ENCODE measurements around the gene DMAC1.
A peak's percentile ranks its signal among the peaks of the same experiment; 100 is the strongest.

DMAC1 gene

GRCh38 chr9:7799234-7799943 lies at the start of gene DMAC1:
TSS of gene DMAC1 (minus strand) at chr9:7799778. CDS start at chr9:7799734, 44 bp downstream.
- peak; percentile 80 for DNase-seq (ENCODE audit: low spot score)

GRCh38 chr9:7849362-7849761 lies 49.8 kb upstream of the DMAC1 start:
- DNase-seq (ENCODE audit: low spot score): no peak

- no peak for DNase-seq (ENCODE audit: low spot score)
Measured at GRCh38 chr9:7848498-7848897, 48.9 kb upstream of the DMAC1 start.

- DNase-seq (ENCODE audit: low spot score): peak; percentile 35
Measured at GRCh38 chr9:7844242-7844641, 44.7 kb upstream of the DMAC1 start.

- DNase-seq (ENCODE audit: low spot score): no peak
Measured at GRCh38 chr9:7841831-7842230, 42.3 kb upstream of the DMAC1 start.

DNA sequence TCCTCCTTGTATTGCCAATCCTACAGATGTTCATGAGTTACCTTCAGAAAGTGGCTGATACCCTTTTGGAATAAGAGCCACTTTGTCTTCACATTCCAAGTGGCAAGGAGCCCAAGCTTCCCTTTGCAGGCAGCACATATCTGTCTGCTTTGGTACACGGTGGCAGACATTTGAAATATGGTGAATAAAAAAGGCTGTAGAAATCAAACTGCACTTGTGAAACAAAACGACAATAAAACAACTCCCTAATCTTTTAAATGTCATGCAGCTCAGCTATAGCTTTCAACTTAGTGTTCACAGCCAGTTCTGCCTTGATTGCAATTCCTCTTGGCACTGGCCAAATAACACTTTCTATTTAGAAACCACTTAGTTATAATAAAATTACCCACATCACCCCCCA lies 35.0 kb upstream of the DMAC1 start:
- no peak for DNase-seq (ENCODE audit: low spot score)

GRCh38 chr9:7828334-7828733 lies 28.8 kb upstream of the DMAC1 start:
- no peak for DNase-seq (ENCODE audit: low spot score)

GRCh38 chr9:7827792-7828191 lies 28.2 kb upstream of the DMAC1 start:
- DNase-seq (ENCODE audit: low spot score): no peak

DNA sequence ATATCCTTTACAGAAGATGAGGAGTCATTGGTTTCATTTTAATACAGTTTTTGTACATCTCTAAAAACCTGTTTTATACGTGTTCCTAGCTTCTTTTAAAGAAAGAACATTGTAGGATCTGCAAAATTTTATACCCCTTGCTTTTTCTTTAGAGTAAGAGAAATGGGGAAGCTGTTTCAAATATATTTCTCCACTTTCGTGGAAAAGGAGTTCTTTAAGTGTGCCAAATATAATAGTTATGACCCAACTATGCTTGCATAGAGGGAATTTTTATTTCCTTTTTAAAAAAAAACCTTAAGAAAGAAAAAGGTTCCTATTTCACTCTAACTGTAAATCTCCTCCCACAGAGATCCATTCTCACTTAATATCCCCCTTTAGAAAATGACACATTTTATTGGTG lies 27.5 kb upstream of the DMAC1 start:
- no peak for DNase-seq (ENCODE audit: low spot score)

GRCh38 chr9:7823651-7824050 lies 24.1 kb upstream of the DMAC1 start:
- no peak for DNase-seq (ENCODE audit: low spot score)

DNA sequence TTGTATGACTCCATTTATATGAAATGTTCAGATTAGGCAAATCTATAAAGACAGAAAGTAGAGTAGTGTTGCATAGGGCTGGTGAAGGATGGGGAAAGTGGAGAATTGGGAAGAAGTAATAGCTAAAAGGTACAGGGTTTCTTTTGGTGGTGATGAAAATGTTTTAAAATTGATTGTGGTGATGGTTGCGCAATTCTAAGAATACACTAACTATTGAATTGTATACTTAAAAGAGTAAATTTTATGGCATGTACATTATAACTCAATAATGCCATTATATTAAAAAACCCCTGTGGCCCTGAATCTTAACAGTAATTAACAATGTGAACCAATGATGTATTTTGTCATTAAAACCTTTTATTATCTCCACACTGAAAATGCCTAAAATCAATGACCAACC lies 20.4 kb upstream of the DMAC1 start:
- no peak for DNase-seq (ENCODE audit: low spot score)

DNA sequence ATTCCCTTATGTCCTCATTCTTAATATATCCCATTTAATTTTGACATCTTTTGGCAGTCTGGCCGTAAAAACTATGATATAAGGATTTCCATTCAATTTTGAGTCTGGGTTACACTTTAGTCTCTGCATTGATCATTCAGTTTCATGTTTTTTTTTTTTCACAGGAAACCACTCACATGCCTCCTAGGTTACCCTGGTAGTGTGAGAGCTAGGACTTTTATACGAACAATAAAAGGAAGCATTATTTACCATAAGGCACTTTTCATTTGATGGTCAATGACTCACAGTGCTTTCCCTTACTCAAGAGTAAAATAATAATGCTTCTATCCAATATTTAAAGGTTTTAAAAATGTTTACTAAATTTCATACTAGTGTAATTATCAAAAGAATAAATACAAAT lies 16.4 kb upstream of the DMAC1 start:
- DNase-seq (ENCODE audit: low spot score): no peak

GRCh38 chr9:7813030-7813429 lies 13.5 kb upstream of the DMAC1 start:
- DNase-seq (ENCODE audit: low spot score): no peak

GRCh38 chr9:7811677-7812076 lies 12.1 kb upstream of the DMAC1 start:
- no peak for DNase-seq (ENCODE audit: low spot score)

GRCh38 chr9:7802666-7803065 lies 3.1 kb upstream of the DMAC1 start:
- DNase-seq (ENCODE audit: low spot score): no peak

- no peak for DNase-seq (ENCODE audit: low spot score)
Measured at GRCh38 chr9:7799944-7800285, 337 bp upstream of the DMAC1 start.

DNA sequence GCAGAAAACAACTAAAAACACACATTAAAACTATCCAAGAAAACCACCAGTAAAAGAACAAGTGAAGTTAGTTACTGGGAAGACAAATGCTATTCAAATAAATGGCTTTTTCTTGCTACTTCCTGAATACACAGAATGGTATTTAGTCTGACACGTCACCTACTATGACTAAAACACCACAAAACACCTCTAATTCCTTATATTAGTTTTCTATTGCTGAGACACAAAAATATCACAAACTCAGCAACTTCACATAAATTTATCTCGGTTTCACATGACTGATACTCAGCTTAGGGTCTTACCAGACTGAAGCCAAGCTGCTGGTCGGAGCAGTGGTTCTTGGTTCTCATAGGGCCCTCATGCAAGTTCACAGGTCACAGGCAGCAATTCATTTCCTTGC lies 5.4 kb downstream of the DMAC1 start:
- no peak for DNase-seq (ENCODE audit: low spot score)

GRCh38 chr9:7791394-7791793 lies 8.2 kb downstream of the DMAC1 start:
- no peak for DNase-seq (ENCODE audit: low spot score)

DNA sequence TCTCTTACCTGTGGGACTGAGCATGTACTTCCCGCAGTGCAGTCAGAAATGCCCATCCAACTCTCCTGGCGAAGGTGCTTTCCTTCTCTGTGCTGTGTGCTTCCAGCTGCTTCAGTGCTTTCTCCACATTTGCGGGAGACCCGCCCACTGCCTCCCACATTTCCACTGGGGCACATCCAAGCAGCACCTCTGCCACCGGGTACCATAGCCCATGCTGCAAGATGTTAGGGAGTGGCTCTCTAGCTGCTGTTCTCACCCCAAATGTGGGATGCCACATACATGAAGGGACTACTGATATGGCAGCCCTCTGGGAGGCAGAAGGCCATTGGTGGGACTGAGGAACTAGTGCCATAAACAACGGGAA lies 8.8 kb downstream of the DMAC1 start:
- no peak for DNase-seq (ENCODE audit: low spot score)

- DNase-seq (ENCODE audit: low spot score): no peak
Measured at GRCh38 chr9:7790022-7790818, 9.4 kb downstream of the DMAC1 start.

DNA sequence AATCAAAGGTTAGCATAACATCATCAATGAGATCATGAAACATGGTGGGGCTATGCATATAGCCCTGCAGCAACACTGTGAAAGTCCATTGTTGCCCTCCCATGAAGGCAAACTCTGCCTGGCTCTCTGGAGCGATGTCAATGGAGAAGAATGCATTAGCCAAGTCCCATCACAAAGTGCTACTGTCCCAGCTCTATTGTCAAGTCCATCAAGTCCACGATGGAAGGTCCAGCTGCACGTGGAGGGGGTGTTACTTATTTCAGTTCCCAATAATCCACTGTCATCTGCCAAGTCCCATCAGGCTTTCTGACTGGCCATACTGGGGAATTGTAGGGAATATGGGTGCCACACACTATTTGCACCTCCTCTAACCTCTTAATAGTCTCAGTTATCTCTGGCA lies 10.8 kb downstream of the DMAC1 start:
- no peak for DNase-seq (ENCODE audit: low spot score)

GRCh38 chr9:7785813-7786212 lies 13.8 kb downstream of the DMAC1 start:
- DNase-seq (ENCODE audit: low spot score): no peak

- DNase-seq (ENCODE audit: low spot score): peak; percentile 5
Measured at GRCh38 chr9:7784472-7784871, 15.1 kb downstream of the DMAC1 start.

DNA sequence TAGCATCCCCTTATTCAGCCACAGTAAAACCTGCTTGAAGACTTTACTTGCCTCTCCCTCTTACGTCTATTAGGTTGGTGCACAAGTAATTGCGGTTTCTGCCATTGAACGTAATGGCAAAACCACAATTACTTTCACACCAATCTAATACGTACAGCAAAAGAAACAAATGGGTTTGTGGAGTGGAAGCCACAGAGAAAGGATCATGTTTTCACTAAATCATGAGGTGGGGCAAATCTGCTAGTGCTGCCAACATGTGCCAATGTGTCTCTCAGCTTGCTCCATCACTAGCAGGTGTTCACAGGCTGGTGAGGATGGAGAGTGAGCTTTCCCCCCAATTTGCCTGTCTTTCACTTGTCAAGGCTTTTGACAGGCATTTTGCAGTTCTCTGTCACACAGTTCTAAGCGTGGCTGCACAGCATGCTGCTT lies 15.9 kb downstream of the DMAC1 start:
- no peak for DNase-seq (ENCODE audit: low spot score)

Data from CD4-positive, alpha-beta T cell treated with Interleukin-2 at 100 ng/mL for 4 hours (primary cell).